Panc1 (cell line): Measurements from ENCODE around the gene UBASH3A. TPM values are rescaled to one million over a fixed set of nuclear protein-coding genes. Genes with fewer than 3 reads are reported as not detected.

Experiments
- ATAC-seq: fragments of 200-7000 bp; cut with Tn5 transposase; 2 replicates; pipeline ENCODE4 v1.9.1; 2020; ENCODE audit warnings: mild to moderate bottlenecking, moderate library complexity
- BruUV-seq: library from RNA; stranded (reverse); fragments of 400-500 nt; replicated peaks from 2 replicates; lab custom pipeline; 2021; lab: Mats Ljungman, UMichigan
- CTCF ChIA-PET: fragments of 300-600 bp; sonication (Branson Sonifier 250); formaldehyde crosslinking; loops from one replicate; lab custom pipeline; 2022; ENCODE audit warnings: antibody characterized with exemption; lab: Charles Lee
- POLR2A ChIA-PET: fragments of 300-600 bp; sonication (Branson Sonifier 250); formaldehyde crosslinking; loops from one replicate; lab custom pipeline; 2022; ENCODE audit warnings: antibody characterized with exemption; lab: Charles Lee
- DNase-seq: peaks from one replicate; pipeline ENCODE4 v3.0.0-alpha.2; 2010; ENCODE audit warnings: low read depth, low spot score
- H3K27ac ChIP-seq: 2 replicates; pipeline ENCODE4 v1.5.1; 2011; ENCODE audit warnings: mild to moderate bottlenecking, low read length, inconsistent platforms
- H3K27me3 ChIP-seq: fragments of 200-500 bp; sonication (Bioruptor generic); 2 replicates; pipeline ENCODE4 v1.6.0; 2014; ENCODE audit warnings: low read length, inconsistent platforms; ENCODE audit not compliant: control insufficient read depth, insufficient read depth
- H3K36me3 ChIP-seq: fragments of 200-500 bp; sonication (Bioruptor generic); 2 replicates; pipeline ENCODE4 v1.5.1; 2014; ENCODE audit warnings: inconsistent platforms, mild to moderate bottlenecking, low read length, moderate library complexity; ENCODE audit not compliant: control insufficient read depth, insufficient read depth
- H3K4me1 ChIP-seq: 2 replicates; pipeline ENCODE4 v1.5.1; 2011; ENCODE audit warnings: inconsistent platforms, mild to moderate bottlenecking, low read length, moderate library complexity; ENCODE audit not compliant: control insufficient read depth, insufficient read depth
- H3K4me3 ChIP-seq, 2 experiments: 2 replicates each; pipeline ENCODE4 v1.5.1; 2011 to 2012; ENCODE audit warnings: low read depth in 2 of 2, low read length in 2 of 2, mild to moderate bottlenecking in 2 of 2, inconsistent platforms in 1 of 2, moderate library complexity in 1 of 2
- H3K9me3 ChIP-seq: fragments of 200-500 bp; sonication (Bioruptor generic); 2 replicates; pipeline ENCODE4 v1.5.1; 2014; ENCODE audit warnings: low read depth, mild to moderate bottlenecking, inconsistent platforms, low read length, moderate library complexity; ENCODE audit not compliant: control insufficient read depth, insufficient read depth
- CTCF ChIP-seq: fragments of 450-650 bp; IDR thresholded peaks from 2 replicates; pipeline ENCODE4 v1.5.1; 2017; ENCODE audit warnings: mild to moderate bottlenecking
- POLR2AphosphoS5 ChIP-seq: IDR thresholded peaks from 2 replicates; pipeline ENCODE4 v1.6.1; 2012; ENCODE audit warnings: mild to moderate bottlenecking, low read depth, low read length, moderate library complexity
- REST ChIP-seq, 2 experiments: IDR thresholded peaks; 2 replicates each; pipeline ENCODE4 v1.6.1; 2011 to 2012; ENCODE audit warnings: low read depth in 2 of 2, control low read depth in 1 of 2, low read length in 1 of 2, mild to moderate bottlenecking in 1 of 2, moderate library complexity in 1 of 2; ENCODE audit not compliant: insufficient read depth in 1 of 2
- SIN3A ChIP-seq: IDR thresholded peaks from 2 replicates; pipeline ENCODE4 v1.6.1; 2012; ENCODE audit warnings: low read depth, mild to moderate bottlenecking, low read length, moderate library complexity, borderline replicate concordance; ENCODE audit not compliant: insufficient read depth
- TCF7L2 ChIP-seq: IDR thresholded peaks from 2 replicates; pipeline ENCODE4 v1.6.1; 2011; ENCODE audit warnings: mild to moderate bottlenecking, low read depth, low read length, inconsistent platforms
- in situ Hi-C: cut with HindIII; loops from 2 replicates; pipeline ENCODE4 v1.10.0; 2016; ENCODE audit warnings: low sequenced_read_pairs, low pct_unique_long_range_greater_than_20kb
- intact Hi-C: fragments of 100-400 bp; cut with micrococcal nuclease; formaldehyde crosslinking; loops from one replicate; pipeline ENCODE4 v1.10.0; 2022; ENCODE audit not compliant: unreplicated experiment
- total RNA-seq: library from RNA; stranded (reverse); gene quantifications from one replicate; pipeline ENCODE4 v1.2.1, GENCODE V29; 2021; ENCODE audit not compliant: unreplicated experiment

The UBASH3A gene
- total RNA-seq, 1 experiment from 2014 or later: 0.33 TPM

- ATAC-seq: no peak
- Histone ChIP-seq H3K36me3 (no peaks in the 10 kb centered on the region), H3K4me1 (no peaks in the 10 kb centered on the region), H3K9me3 (no peaks in the 10 kb centered on the region), H3K4me3 (no peak overlapping the region), H3K27me3 (no peaks in the 10 kb centered on the region), H3K27ac (no peak overlapping the region)
- CTCF ChIA-PET: no interaction called here
- intact Hi-C loops (no loop called here), in situ Hi-C loops (no loop called here)
- no TSS peak for BruUV-seq
- DNase-seq: no peak
- POLR2A ChIA-PET: no interaction called here
- TF ChIP-seq REST (IDR thresholded peaks at IDR 0.05; ENCODE audit: insufficient read depth in 1 of 2, low read depth in 2 of 2, low read length in 1 of 2) (no peak), TCF7L2 (no peak), POLR2AphosphoS5 (no peak), SIN3A (no peak), CTCF (no peak)
These were observed 89.7 kb downstream of the UBASH3A start for GRCh38 chr21:42493109-42494060.

- DNase-seq (no peak), ATAC-seq (no peak)
- H3K36me3 ChIP-seq: no peaks in the 10 kb centered on the region
- no peak overlapping the region for H3K4me3 ChIP-seq
- intact Hi-C loops: no loop called here
- ChIA-PET CTCF (no interaction called here), POLR2A (no interaction called here)
- no peak overlapping the region for H3K27ac ChIP-seq
- BruUV-seq: no TSS peak
- no peaks in the 10 kb centered on the region for H3K4me1 ChIP-seq
- H3K27me3 ChIP-seq: no peaks in the 10 kb centered on the region
- no peak for TF ChIP-seq POLR2AphosphoS5
- no peak for TF ChIP-seq CTCF
- no peak for TF ChIP-seq REST (IDR thresholded peaks at IDR 0.05; ENCODE audit: insufficient read depth in 1 of 2, low read depth in 2 of 2, low read length in 1 of 2)
- TF ChIP-seq SIN3A: no peak
- no peak for TF ChIP-seq TCF7L2
- H3K9me3 ChIP-seq: no peaks in the 10 kb centered on the region
- in situ Hi-C loops: no loop called here
These were observed 91.3 kb downstream of the UBASH3A start for GRCh38 chr21:42495027-42495426.
